Esophagus muscularis mucosa (tissue), 4 donors: ENCODE results near the gene PFDN1. TPM values are rescaled to one million over a fixed set of nuclear protein-coding genes. Genes with fewer than 3 reads are reported as not detected.
A peak's percentile ranks its signal among the peaks of the same experiment; 100 is the strongest.

ENCODE experiments used
- DNase-seq: peaks from one replicate; pipeline ENCODE4 v3.0.0-alpha.2; 2017; ENCODE audit errors: extremely low spot score
- H3K27ac ChIP-seq, 4 donors: fragments of 200-600 bp; sonication (generic); replicated peaks in 1 of 4; 1 replicate in 3 of 4; 2 replicates in 1 of 4; pipeline ENCODE4 v1.5.1; 2016 to 2019; ENCODE audit warnings: mild to moderate bottlenecking in 1 of 4
- H3K27me3 ChIP-seq, 4 donors: fragments of 200-600 bp; sonication (generic); one replicate each; pipeline versions ENCODE4 v1.5.1 to v1.6.0; 2016 to 2019
- H3K36me3 ChIP-seq, 4 donors: fragments of 200-600 bp; sonication (generic); one replicate each; pipeline ENCODE4 v1.5.1; 2016 to 2019
- H3K4me1 ChIP-seq, 4 donors: fragments of 200-600 bp; sonication (generic); one replicate each; pipeline ENCODE4 v1.5.1; 2016 to 2019
- H3K4me3 ChIP-seq, 4 donors: fragments of 200-600 bp; sonication (generic); 1 replicate in 2 of 4; 2 replicates in 2 of 4; pipeline ENCODE4 v1.5.1; 2016 to 2019; ENCODE audit warnings: mild to moderate bottlenecking in 4 of 4, moderate library complexity in 1 of 4
- H3K9me3 ChIP-seq, 4 donors: fragments of 200-600 bp; sonication (generic); 1 replicate in 3 of 4; 2 replicates in 1 of 4; pipeline ENCODE4 v1.5.1; 2016 to 2019
- CTCF ChIP-seq, 3 experiments: fragments of 200-600 bp in 2 of 3; fragments of 450-650 bp in 1 of 3; sonication (generic) in 2 of 3; IDR thresholded peaks; one replicate each; pipeline ENCODE4 v1.5.1; 2017 to 2019; ENCODE audit warnings: antibody characterized with exemption in 3 of 3, mild to moderate bottlenecking in 2 of 3, moderate library complexity in 1 of 3
- EP300 ChIP-seq: sonication (generic); formaldehyde crosslinking; IDR thresholded peaks from one replicate; pipeline ENCODE4 v1.6.1; 2017; ENCODE audit warnings: antibody characterized with exemption
- POLR2A ChIP-seq: fragments of 450-650 bp; IDR thresholded peaks from one replicate; pipeline ENCODE4 v1.6.1; 2017; ENCODE audit warnings: antibody characterized with exemption, moderate library complexity, mild to moderate bottlenecking, low read depth
- POLR2AphosphoS5 ChIP-seq, 2 donors: sonication (generic); formaldehyde crosslinking; IDR thresholded peaks; one replicate each; pipeline ENCODE4 v1.6.1; 2017; ENCODE audit warnings: antibody characterized with exemption in 2 of 2
- WGBS: methylation state at CpG from one replicate; pipeline ENCODE4 v1.1.5; 2018; 5-methylcytosine and 5-hydroxymethylcytosine counted together
- intact Hi-C: fragments of 100-400 bp; cut with DNase I; formaldehyde crosslinking; loops from one replicate; pipeline ENCODE4 v1.15.1; 2023
- total RNA-seq, 4 donors: library from RNA; depleted of rRNA; stranded (reverse); fragments of >200 nt; gene quantifications; one replicate each; pipeline versions ENCODE4 v1.1.0 to v1.2.1, GENCODE V29; 2016

Gene PFDN1
- total RNA-seq, 4 donors from 2014 or later, result 84.8 to 126 (median 101) TPM

DNA sequence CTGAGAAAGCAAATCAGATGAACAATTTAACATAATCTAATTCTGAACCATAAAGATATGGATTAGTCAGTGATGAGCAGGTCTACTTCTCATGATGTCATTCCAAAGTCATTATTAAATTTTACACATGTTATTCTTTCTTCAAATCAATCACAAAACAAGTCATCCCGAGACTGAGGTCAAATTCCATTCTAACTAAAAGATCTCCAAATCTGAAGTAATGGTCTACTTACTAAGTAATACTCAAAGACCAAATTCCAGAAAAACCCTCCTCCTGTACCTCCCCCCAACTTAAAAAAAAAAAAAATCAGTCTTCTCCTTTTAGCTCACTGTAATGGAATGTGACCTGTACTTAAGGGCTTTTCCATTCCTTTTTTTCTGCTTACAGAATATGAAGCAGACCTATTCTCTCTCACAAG, 4.7 kb downstream of the PFDN1 start:
- WGBS, result 47% methylated on average over 1 of the region's 1 CpG
- no peak for DNase-seq
- no peaks in the 10 kb centered on the region for H3K9me3 ChIP-seq
- H3K27ac ChIP-seq, result peak overlapping the region; percentile 14 to 58 (median 40)
- peaks cover 63 to 91% (median 79%) of the 10 kb centered on the region in 4 donors for H3K4me1 ChIP-seq
- no peak overlapping the region for H3K4me3 ChIP-seq
- H3K36me3 ChIP-seq, result peaks cover 0 to 16% (median 12%) of the 10 kb centered on the region in 4 donors
- TF ChIP-seq POLR2A (no peak), POLR2AphosphoS5 (IDR thresholded peaks at IDR 0.05) (no peak), EP300 (no peak), CTCF (IDR thresholded peaks at IDR 0.05) (no peak)
- intact Hi-C loops, result no loop called here
- H3K27me3 ChIP-seq, result no peaks in the 10 kb centered on the region

DNA sequence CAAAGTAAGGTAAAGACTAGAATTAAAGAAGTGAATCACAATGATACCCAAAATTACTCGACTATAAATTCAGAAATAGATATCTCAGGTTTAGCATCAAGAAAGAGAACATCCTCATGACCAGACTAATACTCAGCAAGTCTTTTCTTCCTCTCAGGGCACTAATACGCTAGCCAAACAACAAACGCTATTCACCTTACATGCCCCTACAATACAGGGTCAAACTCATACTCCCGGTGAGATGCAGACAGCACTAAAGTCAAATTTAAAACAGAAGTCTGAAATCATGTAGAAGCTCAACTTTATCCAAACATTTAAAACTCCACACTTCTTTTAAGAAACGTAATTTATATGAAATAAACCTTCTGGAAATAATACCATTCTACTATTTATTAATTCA, 5.6 kb downstream of the PFDN1 start:
- WGBS, result 63% methylated on average over 5 of the region's 5 CpGs
- Histone ChIP-seq H3K27ac (peak overlapping the region in 3 of 4 donors; percentile 34 to 58 (median 46)), H3K27me3 (no peaks in the 10 kb centered on the region), H3K4me1 (peaks cover 72 to 98% (median 85%) of the 10 kb centered on the region in 4 donors), H3K9me3 (no peaks in the 10 kb centered on the region), H3K36me3 (peaks cover 0 to 16% (median 12%) of the 10 kb centered on the region in 4 donors), H3K4me3 (no peak overlapping the region)
- DNase-seq, result no peak
- no peak for TF ChIP-seq CTCF (IDR thresholded peaks at IDR 0.05)
- no peak for TF ChIP-seq POLR2A
- TF ChIP-seq POLR2AphosphoS5 (IDR thresholded peaks at IDR 0.05), result no peak
- no peak for TF ChIP-seq EP300
- intact Hi-C loops, result no loop called here

- H3K36me3 ChIP-seq, result peaks cover 0 to 16% (median 12%) of the 10 kb centered on the region in 4 donors
- no peaks in the 10 kb centered on the region for H3K9me3 ChIP-seq
- H3K27me3 ChIP-seq, result no peaks in the 10 kb centered on the region
- H3K27ac ChIP-seq, result peak overlapping the region; percentile 34 to 58 (median 43)
- intact Hi-C loops, result no loop called here
- DNase-seq, result no peak
- TF ChIP-seq POLR2A (no peak), POLR2AphosphoS5 (IDR thresholded peaks at IDR 0.05) (no peak), CTCF (IDR thresholded peaks at IDR 0.05) (no peak)
- H3K4me1 ChIP-seq, result peaks cover 72 to 98% (median 85%) of the 10 kb centered on the region in 4 donors
- no peak overlapping the region for H3K4me3 ChIP-seq
- WGBS, result 66% methylated on average over 3 of the region's 3 CpGs
Observed at GRCh38 chr5:140296289-140296688, 6.6 kb downstream of the PFDN1 start.

GRCh38 chr5:140295414-140295813, 7.5 kb downstream of the PFDN1 start:
- peaks cover 70 to 98% (median 83%) of the 10 kb centered on the region in 4 donors for H3K4me1 ChIP-seq
- peaks cover 0 to 16% (median 12%) of the 10 kb centered on the region in 4 donors for H3K36me3 ChIP-seq
- no peaks in the 10 kb centered on the region for H3K9me3 ChIP-seq
- no peak overlapping the region for H3K4me3 ChIP-seq
- intact Hi-C loops, result no loop called here
- H3K27me3 ChIP-seq, result no peaks in the 10 kb centered on the region
- DNase-seq, result no peak
- 13% methylated on average over 1 of the region's 1 CpG for WGBS
- TF ChIP-seq POLR2AphosphoS5 (IDR thresholded peaks at IDR 0.05) (no peak), EP300 (no peak), CTCF (IDR thresholded peaks at IDR 0.05) (no peak), POLR2A (no peak)
- peak overlapping the region in 3 of 4 donors; percentile 11 to 56 (median 34) for H3K27ac ChIP-seq

DNA sequence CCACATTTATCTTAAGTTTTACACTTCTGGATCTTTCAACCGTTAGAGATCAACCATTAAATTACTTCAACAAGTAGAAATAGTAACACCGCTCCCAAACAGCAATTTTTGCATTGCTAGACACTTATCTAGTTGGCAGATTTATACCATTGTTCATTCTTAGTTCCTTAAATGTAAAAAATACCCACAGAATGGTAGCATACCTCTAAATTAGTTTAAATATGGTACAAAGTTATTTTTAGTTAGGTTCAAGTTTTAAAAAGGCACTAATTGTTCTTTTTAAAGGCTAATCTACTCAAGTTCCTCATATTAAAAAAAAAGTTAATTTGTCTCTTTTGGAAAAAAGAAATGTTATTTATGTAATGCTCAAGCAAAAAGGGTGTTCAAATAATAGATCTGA, 8.1 kb downstream of the PFDN1 start:
- H3K4me3 ChIP-seq, result no peak overlapping the region
- WGBS, result 66% methylated on average over 2 of the region's 2 CpGs
- H3K36me3 ChIP-seq, result peaks cover 0 to 11% (median 6%) of the 10 kb centered on the region in 4 donors
- no peaks in the 10 kb centered on the region for H3K9me3 ChIP-seq
- TF ChIP-seq POLR2A (no peak), POLR2AphosphoS5 (IDR thresholded peaks at IDR 0.05) (no peak), EP300 (no peak), CTCF (IDR thresholded peaks at IDR 0.05) (no peak)
- H3K4me1 ChIP-seq, result peaks cover 68 to 94% (median 80%) of the 10 kb centered on the region in 4 donors
- H3K27me3 ChIP-seq, result no peaks in the 10 kb centered on the region
- no peak for DNase-seq
- peak overlapping the region in 3 of 4 donors; percentile 11 to 56 (median 34) for H3K27ac ChIP-seq
- intact Hi-C loops, result no loop called here
